Panc1 (cell line): Measurements from ENCODE around the gene ERRFI1.

Experiments
- POLR2AphosphoS5 ChIP-seq: IDR thresholded peaks from 2 replicates; pipeline ENCODE4 v1.6.1; 2012; ENCODE audit warnings: mild to moderate bottlenecking, low read depth, low read length, moderate library complexity
- TF ChIP-seq, protein P1 (sequence below): fragments of 450-650 bp; IDR thresholded peaks from 2 replicates; pipeline ENCODE4 v1.5.1; 2017; ENCODE audit warnings: mild to moderate bottlenecking

DNA sequence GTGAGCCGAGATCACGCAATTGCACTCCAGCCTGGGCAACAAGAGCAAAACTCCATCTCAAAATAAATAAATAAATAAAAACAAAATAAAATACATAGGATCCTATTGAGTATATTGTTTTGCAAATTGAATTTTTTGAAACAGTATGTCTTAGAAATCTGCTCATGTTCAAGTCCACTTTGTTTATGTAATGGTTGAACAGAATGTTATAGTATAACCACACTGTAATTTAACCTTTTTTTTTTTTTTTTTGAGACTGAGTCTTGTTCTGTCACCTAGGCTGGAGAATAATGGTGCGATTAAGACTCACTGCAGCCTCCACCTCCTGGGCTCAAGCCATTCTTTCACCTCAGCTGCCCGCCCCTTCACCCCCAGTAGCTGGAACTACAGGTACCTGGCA is 33.2 kb downstream of the ERRFI1 start:
- TF ChIP-seq, protein P1, sequence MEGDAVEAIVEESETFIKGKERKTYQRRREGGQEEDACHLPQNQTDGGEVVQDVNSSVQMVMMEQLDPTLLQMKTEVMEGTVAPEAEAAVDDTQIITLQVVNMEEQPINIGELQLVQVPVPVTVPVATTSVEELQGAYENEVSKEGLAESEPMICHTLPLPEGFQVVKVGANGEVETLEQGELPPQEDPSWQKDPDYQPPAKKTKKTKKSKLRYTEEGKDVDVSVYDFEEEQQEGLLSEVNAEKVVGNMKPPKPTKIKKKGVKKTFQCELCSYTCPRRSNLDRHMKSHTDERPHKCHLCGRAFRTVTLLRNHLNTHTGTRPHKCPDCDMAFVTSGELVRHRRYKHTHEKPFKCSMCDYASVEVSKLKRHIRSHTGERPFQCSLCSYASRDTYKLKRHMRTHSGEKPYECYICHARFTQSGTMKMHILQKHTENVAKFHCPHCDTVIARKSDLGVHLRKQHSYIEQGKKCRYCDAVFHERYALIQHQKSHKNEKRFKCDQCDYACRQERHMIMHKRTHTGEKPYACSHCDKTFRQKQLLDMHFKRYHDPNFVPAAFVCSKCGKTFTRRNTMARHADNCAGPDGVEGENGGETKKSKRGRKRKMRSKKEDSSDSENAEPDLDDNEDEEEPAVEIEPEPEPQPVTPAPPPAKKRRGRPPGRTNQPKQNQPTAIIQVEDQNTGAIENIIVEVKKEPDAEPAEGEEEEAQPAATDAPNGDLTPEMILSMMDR = no peak
- no peak for TF ChIP-seq POLR2AphosphoS5
